PC-9 (cell line): ENCODE results near the gene ZNF492.

Experiments used
- EZH2 ChIP-seq: fragments of 200-600 bp; sonication (generic); IDR thresholded peaks from 2 replicates; pipeline ENCODE4 v1.8.0; 2017; ENCODE audit warnings: antibody characterized with exemption, low read depth
- TF ChIP-seq, protein P1 (sequence below): fragments of 200-600 bp; sonication (generic); conservative IDR thresholded peaks from 2 replicates; pipeline ENCODE4 v1.6.1; 2017; ENCODE audit warnings: mixed run types, antibody characterized with exemption, mild to moderate bottlenecking, moderate library complexity

- TF ChIP-seq, protein P1, sequence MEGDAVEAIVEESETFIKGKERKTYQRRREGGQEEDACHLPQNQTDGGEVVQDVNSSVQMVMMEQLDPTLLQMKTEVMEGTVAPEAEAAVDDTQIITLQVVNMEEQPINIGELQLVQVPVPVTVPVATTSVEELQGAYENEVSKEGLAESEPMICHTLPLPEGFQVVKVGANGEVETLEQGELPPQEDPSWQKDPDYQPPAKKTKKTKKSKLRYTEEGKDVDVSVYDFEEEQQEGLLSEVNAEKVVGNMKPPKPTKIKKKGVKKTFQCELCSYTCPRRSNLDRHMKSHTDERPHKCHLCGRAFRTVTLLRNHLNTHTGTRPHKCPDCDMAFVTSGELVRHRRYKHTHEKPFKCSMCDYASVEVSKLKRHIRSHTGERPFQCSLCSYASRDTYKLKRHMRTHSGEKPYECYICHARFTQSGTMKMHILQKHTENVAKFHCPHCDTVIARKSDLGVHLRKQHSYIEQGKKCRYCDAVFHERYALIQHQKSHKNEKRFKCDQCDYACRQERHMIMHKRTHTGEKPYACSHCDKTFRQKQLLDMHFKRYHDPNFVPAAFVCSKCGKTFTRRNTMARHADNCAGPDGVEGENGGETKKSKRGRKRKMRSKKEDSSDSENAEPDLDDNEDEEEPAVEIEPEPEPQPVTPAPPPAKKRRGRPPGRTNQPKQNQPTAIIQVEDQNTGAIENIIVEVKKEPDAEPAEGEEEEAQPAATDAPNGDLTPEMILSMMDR: no peak
- TF ChIP-seq EZH2: no peak
Observed at GRCh38 chr19:22622020-22622419, 12.1 kb upstream of the ZNF492 start.
